Measurements from ENCODE around the gene ZNRF3.

DNA sequence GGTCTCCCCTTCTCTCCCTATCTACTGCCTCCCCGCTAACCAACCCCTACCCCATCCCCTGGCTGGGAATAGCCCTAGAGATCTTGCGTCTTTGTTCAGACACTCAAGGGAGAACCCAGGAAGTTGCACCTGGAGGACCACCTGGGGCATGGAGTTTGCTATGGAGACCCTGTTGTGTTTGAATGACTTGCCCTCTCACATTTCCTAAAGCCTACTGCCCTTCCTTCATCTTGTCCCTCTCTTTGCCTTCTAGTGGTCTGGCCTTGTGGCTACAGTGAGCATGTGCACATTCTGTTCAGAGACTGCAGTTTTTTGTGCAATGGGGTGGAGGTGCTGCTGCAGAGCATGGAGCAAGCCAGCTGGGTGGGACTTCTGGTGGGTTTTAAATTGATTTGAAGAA lies 42.5 kb downstream of the ZNRF3 start:
- TF ChIP-seq, protein P1, sequence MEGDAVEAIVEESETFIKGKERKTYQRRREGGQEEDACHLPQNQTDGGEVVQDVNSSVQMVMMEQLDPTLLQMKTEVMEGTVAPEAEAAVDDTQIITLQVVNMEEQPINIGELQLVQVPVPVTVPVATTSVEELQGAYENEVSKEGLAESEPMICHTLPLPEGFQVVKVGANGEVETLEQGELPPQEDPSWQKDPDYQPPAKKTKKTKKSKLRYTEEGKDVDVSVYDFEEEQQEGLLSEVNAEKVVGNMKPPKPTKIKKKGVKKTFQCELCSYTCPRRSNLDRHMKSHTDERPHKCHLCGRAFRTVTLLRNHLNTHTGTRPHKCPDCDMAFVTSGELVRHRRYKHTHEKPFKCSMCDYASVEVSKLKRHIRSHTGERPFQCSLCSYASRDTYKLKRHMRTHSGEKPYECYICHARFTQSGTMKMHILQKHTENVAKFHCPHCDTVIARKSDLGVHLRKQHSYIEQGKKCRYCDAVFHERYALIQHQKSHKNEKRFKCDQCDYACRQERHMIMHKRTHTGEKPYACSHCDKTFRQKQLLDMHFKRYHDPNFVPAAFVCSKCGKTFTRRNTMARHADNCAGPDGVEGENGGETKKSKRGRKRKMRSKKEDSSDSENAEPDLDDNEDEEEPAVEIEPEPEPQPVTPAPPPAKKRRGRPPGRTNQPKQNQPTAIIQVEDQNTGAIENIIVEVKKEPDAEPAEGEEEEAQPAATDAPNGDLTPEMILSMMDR (IDR thresholded peaks at IDR 0.05): no peak
- TF ChIP-seq, protein P2, sequence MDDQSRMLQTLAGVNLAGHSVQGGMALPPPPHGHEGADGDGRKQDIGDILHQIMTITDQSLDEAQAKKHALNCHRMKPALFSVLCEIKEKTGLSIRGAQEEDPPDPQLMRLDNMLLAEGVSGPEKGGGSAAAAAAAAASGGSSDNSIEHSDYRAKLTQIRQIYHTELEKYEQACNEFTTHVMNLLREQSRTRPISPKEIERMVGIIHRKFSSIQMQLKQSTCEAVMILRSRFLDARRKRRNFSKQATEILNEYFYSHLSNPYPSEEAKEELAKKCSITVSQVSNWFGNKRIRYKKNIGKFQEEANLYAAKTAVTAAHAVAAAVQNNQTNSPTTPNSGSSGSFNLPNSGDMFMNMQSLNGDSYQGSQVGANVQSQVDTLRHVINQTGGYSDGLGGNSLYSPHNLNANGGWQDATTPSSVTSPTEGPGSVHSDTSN (IDR thresholded peaks at IDR 0.05): no peak
- no peak for TF ChIP-seq SMC3 (IDR thresholded peaks at IDR 0.05; ENCODE audit: low read depth, low read length)
- TF ChIP-seq GABPA (IDR thresholded peaks at IDR 0.05; ENCODE audit: low read depth): no peak
- no peak for TF ChIP-seq EZH2phosphoT487 (IDR thresholded peaks at IDR 0.05; ENCODE audit: borderline replicate concordance, low read depth)
- no peak for TF ChIP-seq POLR2AphosphoS5 (IDR thresholded peaks at IDR 0.05; ENCODE audit: low read depth, low read length)

Data from SK-N-SH (cell line).